K562 (cell line): ENCODE data around the gene RADX. TPM values are rescaled to one million over a fixed set of nuclear protein-coding genes. Genes with fewer than 3 reads are reported as not detected.

Experiments used
- ATAC-seq: fragments of 200-7000 bp; cut with Tn5 transposase; 3 replicates; pipeline ENCODE4 v1.9.1; 2020; ENCODE audit warnings: moderate library complexity
- BruUV-seq: library from RNA; stranded (reverse); fragments of 400-500 nt; replicated peaks from 2 replicates; lab custom pipeline; 2021; lab: Mats Ljungman, UMichigan
- CTCF ChIA-PET: fragments of 300-600 bp; formaldehyde crosslinking; extraction: SDS; loops from one replicate; lab custom pipeline; 2021; ENCODE audit warnings: low intra/inter-chr PET ratio; lab: Yijun Ruan, JAX
- POLR2A ChIA-PET: fragments of 300-600, 350-650 bp; sonication (Branson Sonifier 250); formaldehyde crosslinking; extraction: SDS; loops from one replicate; lab custom pipeline; 2021; ENCODE audit warnings: antibody characterized with exemption, inconsistent platforms; lab: Yijun Ruan, JAX
- DNase-seq, 4 experiments: peaks; one replicate each; pipeline versions ENCODE4 v3.0.0 to v3.0.0-alpha.2; 2011 to 2018; ENCODE audit warnings: low spot score in 3 of 4, mixed read lengths in 3 of 4; ENCODE audit errors: extremely low read depth in 1 of 4
- FAIRE-seq: peaks from 2 replicates; lab custom pipeline; 2011; peaks lifted over from hg19 to GRCh38; lab: Jason Lieb, UNC
- H2AFZ ChIP-seq: 2 replicates; pipeline ENCODE4 v1.6.0; 2011; ENCODE audit warnings: low read depth, low read length, control low read depth, inconsistent platforms
- H3K27ac ChIP-seq: fragments of 200-600 bp; 3 replicates; pipeline ENCODE4 v1.8.0; 2011; ENCODE audit warnings: low read depth, mild to moderate bottlenecking, control low read depth, inconsistent platforms, low read length, moderate library complexity, mixed read lengths; ENCODE audit errors: extremely low read depth
- H3K27me3 ChIP-seq, 2 experiments: fragments of 300-600 bp in 1 of 2; 2 replicates in 1 of 2; 3 replicates in 1 of 2; pipeline versions ENCODE4 v1.6.0 to v1.8.0; 2011; ENCODE audit warnings: inconsistent platforms in 2 of 2, low read length in 2 of 2, mild to moderate bottlenecking in 1 of 2, mixed read lengths in 1 of 2, moderate library complexity in 1 of 2; ENCODE audit not compliant: control insufficient read depth in 2 of 2, insufficient read depth in 2 of 2
- H3K36me3 ChIP-seq: fragments of 300-600 bp; 3 replicates; pipeline ENCODE4 v1.8.0; 2011; ENCODE audit warnings: mild to moderate bottlenecking, low read length, inconsistent platforms; ENCODE audit not compliant: control insufficient read depth, insufficient read depth
- H3K4me1 ChIP-seq, 2 experiments: fragments of 200-600 bp in 1 of 2; replicated peaks in 1 of 2; 2 replicates in 1 of 2; 3 replicates in 1 of 2; pipeline versions ENCODE4 v1.5.1 to v1.8.0; 2011; ENCODE audit warnings: inconsistent platforms in 2 of 2, low read length in 2 of 2, mild to moderate bottlenecking in 1 of 2, mixed read lengths in 1 of 2, moderate library complexity in 1 of 2; ENCODE audit not compliant: control insufficient read depth in 2 of 2, insufficient read depth in 2 of 2
- H3K4me2 ChIP-seq: 2 replicates; pipeline ENCODE4 v1.6.1; 2011; ENCODE audit warnings: low read length, control low read depth, inconsistent platforms, mixed read lengths; ENCODE audit not compliant: insufficient read depth
- H3K4me3 ChIP-seq: fragments of 200-600 bp; sonication (generic), shearing (Covaris generic); 2 replicates; pipeline ENCODE4 v1.5.1; 2016; ENCODE audit warnings: control low read depth, inconsistent platforms
- H3K79me2 ChIP-seq: fragments of 200-600 bp; 3 replicates; pipeline ENCODE4 v1.8.0; 2011; ENCODE audit warnings: low read length, inconsistent platforms; ENCODE audit not compliant: control insufficient read depth, insufficient read depth
- H3K9ac ChIP-seq, 2 experiments: 2 replicates each; pipeline versions ENCODE4 v1.6.0 to v1.6.1; 2011; ENCODE audit warnings: low read depth in 2 of 2, low read length in 2 of 2, control low read depth in 1 of 2, inconsistent platforms in 1 of 2, mild to moderate bottlenecking in 1 of 2, mixed read lengths in 1 of 2; ENCODE audit not compliant: insufficient read depth in 1 of 2
- H3K9me1 ChIP-seq: one replicate; pipeline ENCODE4 v1.6.0; 2011; ENCODE audit warnings: inconsistent platforms, mild to moderate bottlenecking, low read length, moderate library complexity; ENCODE audit not compliant: control insufficient read depth, insufficient read depth
- H3K9me3 ChIP-seq: replicated peaks from 2 replicates; pipeline ENCODE4 v1.5.1; 2011; ENCODE audit warnings: low read depth, low read length, inconsistent platforms; ENCODE audit not compliant: control insufficient read depth, insufficient read depth
- H4K20me1 ChIP-seq: replicated peaks from 2 replicates; pipeline ENCODE4 v1.6.1; 2011; ENCODE audit warnings: low read length, inconsistent platforms, mixed read lengths; ENCODE audit not compliant: control insufficient read depth, insufficient read depth
- GABPA ChIP-seq: fragments of 200-800 bp; sonication (Bioruptor generic); conservative IDR thresholded peaks from 2 replicates; pipeline ENCODE4 v1.6.1; 2016; ENCODE audit warnings: low read depth, missing genetic modification characterization, missing compliant biosample characterization
- GATAD2A ChIP-seq: fragments of 450-650 bp; IDR thresholded peaks from 2 replicates; pipeline ENCODE4 v1.6.1; 2017
- NFYB ChIP-seq: IDR thresholded peaks from 2 replicates; pipeline ENCODE4 v1.6.1; 2011; ENCODE audit warnings: mild to moderate bottlenecking, moderate library complexity; ENCODE audit not compliant: insufficient read length; ENCODE audit errors: extremely low read depth
- PML ChIP-seq: IDR thresholded peaks from 2 replicates; pipeline ENCODE4 v1.6.1; 2012; ENCODE audit warnings: low read length, inconsistent platforms
- PTTG1 ChIP-seq: fragments of 450-650 bp; IDR thresholded peaks from 2 replicates; pipeline ENCODE4 v1.6.1; 2016; ENCODE audit warnings: low read depth, mild to moderate bottlenecking, missing genetic modification characterization, missing compliant biosample characterization
- SRF ChIP-seq, 2 experiments: fragments of 250-450, 450-650 bp in 1 of 2; sonication (Bioruptor Pico) in 1 of 2; sonication (generic) in 1 of 2; formaldehyde crosslinking; IDR thresholded peaks; 2 replicates each; pipeline versions ENCODE4 v1.5.0 to v1.5.1; 2020 to 2022; ENCODE audit warnings: mild to moderate bottlenecking in 1 of 2, missing genetic modification reagents in 1 of 2
- ZBTB2 ChIP-seq: fragments of 450-650 bp; IDR thresholded peaks from 2 replicates; pipeline ENCODE4 v1.6.1; 2016; ENCODE audit warnings: antibody characterized with exemption
- ZNF668 ChIP-seq: fragments of 250-450 bp; sonication (Bioruptor Pico); IDR thresholded peaks from 2 replicates; pipeline ENCODE4 v1.8.0; 2022; ENCODE audit warnings: mild to moderate bottlenecking, inconsistent platforms
- WGBS: fragments of 100-300 bp; shearing (Covaris generic); methylation state at CpG from one replicate; pipeline ENCODE4 v1.1.6; 2016; ENCODE audit warnings: low coverage, mixed read lengths; ENCODE audit not compliant: insufficient coverage; ENCODE audit errors: missing lambda C conversion rate; 5-methylcytosine and 5-hydroxymethylcytosine counted together
- in situ Hi-C: fragments of 300-500 bp; cut with MboI; formaldehyde crosslinking; loops from 4 replicates; pipeline ENCODE4 v1.15.0; 2018; ENCODE audit warnings: inconsistent platforms, mixed read lengths
- intact Hi-C: fragments of 100-400 bp; cut with micrococcal nuclease; formaldehyde crosslinking; loops from 2 replicates; pipeline ENCODE4 v1.14.2; 2022
- polyA plus RNA-seq, 8 experiments: library from polyadenylated mRNA; depleted of rRNA in 4 of 8; stranded (reverse) in 5 of 8; unstranded in 3 of 8; fragments of >200 nt; fragmentation: Nextera tagmentation in 2 of 8; fragmentation: Illumina TruSeq in 1 of 8; extraction: Ambion mirVana in 2 of 8; extraction: Trizol in 1 of 8; gene quantifications; 2 replicates each; pipeline versions ENCODE4 v1.2.1 to v1.2.3, GENCODE V29; 2011 to 2014; ENCODE audit warnings: inconsistent platforms in 1 of 8, missing spikeins in 1 of 8
- total RNA-seq, 7 experiments: library from RNA; depleted of rRNA in 6 of 7; stranded (reverse); fragments of >200 nt in 6 of 7; fragmentation: Illumina TruSeq in 2 of 7; extraction: Trizol in 2 of 7; gene quantifications; 2 replicates each; pipeline versions ENCODE4 v1.2.1 to v1.2.3, GENCODE V29; 2011 to 2021; ENCODE audit warnings: low replicate concordance in 1 of 7
- TF ChIP-seq, protein P1 (sequence below): fragments of 250-450 bp; sonication (Bioruptor Pico); IDR thresholded peaks from 2 replicates; pipeline ENCODE4 v1.8.0; 2021; ENCODE audit warnings: moderate library complexity, mild to moderate bottlenecking, inconsistent platforms
- TF ChIP-seq, protein P2 (sequence below): fragments of 250-450 bp; sonication (Bioruptor Pico); IDR thresholded peaks from 2 replicates; pipeline ENCODE4 v1.4.0; 2020; ENCODE audit warnings: borderline replicate concordance

RADX gene
- total and polyA plus RNA-seq, 9 of the 15 experiments (the other 6 are each of a cell fraction or from before 2014, with no cell fraction given), result 0.03 to 0.40 (median 0.12) TPM; not detected in 1

DNA sequence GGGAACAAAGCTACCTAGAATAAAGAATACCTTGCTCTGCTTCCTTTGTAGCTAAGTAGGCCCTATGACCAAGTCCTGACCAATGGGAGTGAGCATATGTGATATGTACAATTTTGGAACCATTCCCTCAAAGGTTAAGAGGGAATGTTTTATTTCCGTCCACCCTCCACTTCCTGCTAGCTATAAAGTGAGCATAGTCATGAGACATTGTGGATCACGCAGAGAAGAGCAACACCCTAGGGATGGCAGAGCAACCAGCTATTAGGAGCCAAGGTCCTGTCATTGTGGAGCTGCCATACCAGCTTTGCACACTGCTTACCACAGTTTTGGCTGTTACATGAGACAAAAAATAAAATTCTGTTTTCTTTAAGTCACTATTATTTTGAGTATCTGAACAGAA is 68.9 kb downstream of the RADX start (continued):
- no peak for TF ChIP-seq ZBTB2
- TF ChIP-seq ZNF668 (CRISPR knock-in tag), result no peak
- TF ChIP-seq NFYB, result no peak
- TF ChIP-seq PTTG1 (tag), result no peak
- TF ChIP-seq, protein P1, sequence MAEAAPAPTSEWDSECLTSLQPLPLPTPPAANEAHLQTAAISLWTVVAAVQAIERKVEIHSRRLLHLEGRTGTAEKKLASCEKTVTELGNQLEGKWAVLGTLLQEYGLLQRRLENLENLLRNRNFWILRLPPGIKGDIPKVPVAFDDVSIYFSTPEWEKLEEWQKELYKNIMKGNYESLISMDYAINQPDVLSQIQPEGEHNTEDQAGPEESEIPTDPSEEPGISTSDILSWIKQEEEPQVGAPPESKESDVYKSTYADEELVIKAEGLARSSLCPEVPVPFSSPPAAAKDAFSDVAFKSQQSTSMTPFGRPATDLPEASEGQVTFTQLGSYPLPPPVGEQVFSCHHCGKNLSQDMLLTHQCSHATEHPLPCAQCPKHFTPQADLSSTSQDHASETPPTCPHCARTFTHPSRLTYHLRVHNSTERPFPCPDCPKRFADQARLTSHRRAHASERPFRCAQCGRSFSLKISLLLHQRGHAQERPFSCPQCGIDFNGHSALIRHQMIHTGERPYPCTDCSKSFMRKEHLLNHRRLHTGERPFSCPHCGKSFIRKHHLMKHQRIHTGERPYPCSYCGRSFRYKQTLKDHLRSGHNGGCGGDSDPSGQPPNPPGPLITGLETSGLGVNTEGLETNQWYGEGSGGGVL (CRISPR knock-in tag), result no peak
- TF ChIP-seq PML, result no peak
- no peak for TF ChIP-seq SRF (CRISPR knock-in tag; IDR thresholded peaks at IDR 0.05)
- TF ChIP-seq, all 486 proteins: peak for 0

GRCh38 chrX:106684207-106684606 is 72.4 kb downstream of the RADX start:
- H2AFZ ChIP-seq, result no peak overlapping the region
- 8% methylated on average over 4 of the region's 4 CpGs for WGBS
- no peak overlapping the region for H3K4me3 ChIP-seq
- CTCF ChIA-PET, result no interaction called here
- BruUV-seq, result no TSS peak
- H3K4me2 ChIP-seq, result no peak overlapping the region
- in situ Hi-C loops (no loop called here), intact Hi-C loops (no loop called here)
- H3K9me1 ChIP-seq, result no peaks in the 10 kb centered on the region
- H3K9ac ChIP-seq, result no peak overlapping the region
- no peaks in the 10 kb centered on the region for H4K20me1 ChIP-seq
- H3K27me3 ChIP-seq, result no peaks in the 10 kb centered on the region
- DNase-seq, result no peak
- H3K27ac ChIP-seq, result no peak overlapping the region
- H3K9me3 ChIP-seq, result no peaks in the 10 kb centered on the region
- TF ChIP-seq GATAD2A (no peak), GABPA (tag) (no peak)
- TF ChIP-seq, protein P2, sequence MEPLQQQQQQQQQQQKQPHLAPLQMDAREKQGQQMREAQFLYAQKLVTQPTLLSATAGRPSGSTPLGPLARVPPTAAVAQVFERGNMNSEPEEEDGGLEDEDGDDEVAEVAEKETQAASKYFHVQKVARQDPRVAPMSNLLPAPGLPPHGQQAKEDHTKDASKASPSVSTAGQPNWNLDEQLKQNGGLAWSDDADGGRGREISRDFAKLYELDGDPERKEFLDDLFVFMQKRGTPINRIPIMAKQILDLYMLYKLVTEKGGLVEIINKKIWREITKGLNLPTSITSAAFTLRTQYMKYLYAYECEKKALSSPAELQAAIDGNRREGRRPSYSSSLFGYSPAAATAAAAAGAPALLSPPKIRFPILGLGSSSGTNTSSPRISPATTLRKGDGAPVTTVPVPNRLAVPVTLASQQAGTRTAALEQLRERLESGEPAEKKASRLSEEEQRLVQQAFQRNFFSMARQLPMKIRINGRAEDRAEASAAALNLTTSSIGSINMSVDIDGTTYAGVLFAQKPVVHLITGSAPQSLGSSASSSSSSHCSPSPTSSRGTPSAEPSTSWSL (CRISPR knock-in tag), result no peak
- ATAC-seq, result no peak
- FAIRE-seq, result no peak
- no peaks in the 10 kb centered on the region for H3K36me3 ChIP-seq
- H3K79me2 ChIP-seq, result no peaks in the 10 kb centered on the region
- POLR2A ChIA-PET, result no interaction called here
- no peaks in the 10 kb centered on the region for H3K4me1 ChIP-seq
